ENCODE measurements around the gene INSYN2B. TPM values are rescaled to one million over a fixed set of nuclear protein-coding genes. Genes with fewer than 3 reads are reported as not detected.

The INSYN2B gene
- total and polyA plus RNA-seq, 2 of the 8 experiments (the other 6 are each of a cell fraction or from before 2014, with no cell fraction given), result not detected

DNA sequence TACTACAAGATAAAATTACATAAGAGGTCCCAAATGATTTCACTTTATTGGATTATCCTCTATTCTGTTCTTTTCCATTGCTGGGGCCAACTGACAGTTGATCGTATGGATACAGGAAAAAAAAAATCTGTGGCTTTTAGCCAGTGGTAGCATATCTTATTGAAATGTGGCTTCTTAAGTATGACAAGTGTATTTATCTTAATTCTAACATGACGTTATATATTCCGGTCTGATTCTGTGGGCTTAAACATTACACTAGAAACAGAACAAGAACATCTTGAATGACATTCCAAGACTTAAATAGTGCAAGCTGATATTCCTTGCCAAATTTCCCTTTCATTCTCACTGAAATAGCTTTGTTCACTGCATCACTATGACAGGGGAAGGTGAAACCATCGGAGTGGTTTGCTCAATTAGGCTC is 117.9 kb downstream of the INSYN2B start (continued):
- TF ChIP-seq RBBP5 (IDR thresholded peaks at IDR 0.05; ENCODE audit: borderline replicate concordance, low read depth, low read length), result no peak
- TF ChIP-seq CHD2 (IDR thresholded peaks at IDR 0.05; ENCODE audit: low read length), result no peak
- TF ChIP-seq, protein P1, sequence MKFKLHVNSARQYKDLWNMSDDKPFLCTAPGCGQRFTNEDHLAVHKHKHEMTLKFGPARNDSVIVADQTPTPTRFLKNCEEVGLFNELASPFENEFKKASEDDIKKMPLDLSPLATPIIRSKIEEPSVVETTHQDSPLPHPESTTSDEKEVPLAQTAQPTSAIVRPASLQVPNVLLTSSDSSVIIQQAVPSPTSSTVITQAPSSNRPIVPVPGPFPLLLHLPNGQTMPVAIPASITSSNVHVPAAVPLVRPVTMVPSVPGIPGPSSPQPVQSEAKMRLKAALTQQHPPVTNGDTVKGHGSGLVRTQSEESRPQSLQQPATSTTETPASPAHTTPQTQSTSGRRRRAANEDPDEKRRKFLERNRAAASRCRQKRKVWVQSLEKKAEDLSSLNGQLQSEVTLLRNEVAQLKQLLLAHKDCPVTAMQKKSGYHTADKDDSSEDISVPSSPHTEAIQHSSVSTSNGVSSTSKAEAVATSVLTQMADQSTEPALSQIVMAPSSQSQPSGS (IDR thresholded peaks at IDR 0.05; ENCODE audit: low read length), result no peak
- TF ChIP-seq, protein P2, sequence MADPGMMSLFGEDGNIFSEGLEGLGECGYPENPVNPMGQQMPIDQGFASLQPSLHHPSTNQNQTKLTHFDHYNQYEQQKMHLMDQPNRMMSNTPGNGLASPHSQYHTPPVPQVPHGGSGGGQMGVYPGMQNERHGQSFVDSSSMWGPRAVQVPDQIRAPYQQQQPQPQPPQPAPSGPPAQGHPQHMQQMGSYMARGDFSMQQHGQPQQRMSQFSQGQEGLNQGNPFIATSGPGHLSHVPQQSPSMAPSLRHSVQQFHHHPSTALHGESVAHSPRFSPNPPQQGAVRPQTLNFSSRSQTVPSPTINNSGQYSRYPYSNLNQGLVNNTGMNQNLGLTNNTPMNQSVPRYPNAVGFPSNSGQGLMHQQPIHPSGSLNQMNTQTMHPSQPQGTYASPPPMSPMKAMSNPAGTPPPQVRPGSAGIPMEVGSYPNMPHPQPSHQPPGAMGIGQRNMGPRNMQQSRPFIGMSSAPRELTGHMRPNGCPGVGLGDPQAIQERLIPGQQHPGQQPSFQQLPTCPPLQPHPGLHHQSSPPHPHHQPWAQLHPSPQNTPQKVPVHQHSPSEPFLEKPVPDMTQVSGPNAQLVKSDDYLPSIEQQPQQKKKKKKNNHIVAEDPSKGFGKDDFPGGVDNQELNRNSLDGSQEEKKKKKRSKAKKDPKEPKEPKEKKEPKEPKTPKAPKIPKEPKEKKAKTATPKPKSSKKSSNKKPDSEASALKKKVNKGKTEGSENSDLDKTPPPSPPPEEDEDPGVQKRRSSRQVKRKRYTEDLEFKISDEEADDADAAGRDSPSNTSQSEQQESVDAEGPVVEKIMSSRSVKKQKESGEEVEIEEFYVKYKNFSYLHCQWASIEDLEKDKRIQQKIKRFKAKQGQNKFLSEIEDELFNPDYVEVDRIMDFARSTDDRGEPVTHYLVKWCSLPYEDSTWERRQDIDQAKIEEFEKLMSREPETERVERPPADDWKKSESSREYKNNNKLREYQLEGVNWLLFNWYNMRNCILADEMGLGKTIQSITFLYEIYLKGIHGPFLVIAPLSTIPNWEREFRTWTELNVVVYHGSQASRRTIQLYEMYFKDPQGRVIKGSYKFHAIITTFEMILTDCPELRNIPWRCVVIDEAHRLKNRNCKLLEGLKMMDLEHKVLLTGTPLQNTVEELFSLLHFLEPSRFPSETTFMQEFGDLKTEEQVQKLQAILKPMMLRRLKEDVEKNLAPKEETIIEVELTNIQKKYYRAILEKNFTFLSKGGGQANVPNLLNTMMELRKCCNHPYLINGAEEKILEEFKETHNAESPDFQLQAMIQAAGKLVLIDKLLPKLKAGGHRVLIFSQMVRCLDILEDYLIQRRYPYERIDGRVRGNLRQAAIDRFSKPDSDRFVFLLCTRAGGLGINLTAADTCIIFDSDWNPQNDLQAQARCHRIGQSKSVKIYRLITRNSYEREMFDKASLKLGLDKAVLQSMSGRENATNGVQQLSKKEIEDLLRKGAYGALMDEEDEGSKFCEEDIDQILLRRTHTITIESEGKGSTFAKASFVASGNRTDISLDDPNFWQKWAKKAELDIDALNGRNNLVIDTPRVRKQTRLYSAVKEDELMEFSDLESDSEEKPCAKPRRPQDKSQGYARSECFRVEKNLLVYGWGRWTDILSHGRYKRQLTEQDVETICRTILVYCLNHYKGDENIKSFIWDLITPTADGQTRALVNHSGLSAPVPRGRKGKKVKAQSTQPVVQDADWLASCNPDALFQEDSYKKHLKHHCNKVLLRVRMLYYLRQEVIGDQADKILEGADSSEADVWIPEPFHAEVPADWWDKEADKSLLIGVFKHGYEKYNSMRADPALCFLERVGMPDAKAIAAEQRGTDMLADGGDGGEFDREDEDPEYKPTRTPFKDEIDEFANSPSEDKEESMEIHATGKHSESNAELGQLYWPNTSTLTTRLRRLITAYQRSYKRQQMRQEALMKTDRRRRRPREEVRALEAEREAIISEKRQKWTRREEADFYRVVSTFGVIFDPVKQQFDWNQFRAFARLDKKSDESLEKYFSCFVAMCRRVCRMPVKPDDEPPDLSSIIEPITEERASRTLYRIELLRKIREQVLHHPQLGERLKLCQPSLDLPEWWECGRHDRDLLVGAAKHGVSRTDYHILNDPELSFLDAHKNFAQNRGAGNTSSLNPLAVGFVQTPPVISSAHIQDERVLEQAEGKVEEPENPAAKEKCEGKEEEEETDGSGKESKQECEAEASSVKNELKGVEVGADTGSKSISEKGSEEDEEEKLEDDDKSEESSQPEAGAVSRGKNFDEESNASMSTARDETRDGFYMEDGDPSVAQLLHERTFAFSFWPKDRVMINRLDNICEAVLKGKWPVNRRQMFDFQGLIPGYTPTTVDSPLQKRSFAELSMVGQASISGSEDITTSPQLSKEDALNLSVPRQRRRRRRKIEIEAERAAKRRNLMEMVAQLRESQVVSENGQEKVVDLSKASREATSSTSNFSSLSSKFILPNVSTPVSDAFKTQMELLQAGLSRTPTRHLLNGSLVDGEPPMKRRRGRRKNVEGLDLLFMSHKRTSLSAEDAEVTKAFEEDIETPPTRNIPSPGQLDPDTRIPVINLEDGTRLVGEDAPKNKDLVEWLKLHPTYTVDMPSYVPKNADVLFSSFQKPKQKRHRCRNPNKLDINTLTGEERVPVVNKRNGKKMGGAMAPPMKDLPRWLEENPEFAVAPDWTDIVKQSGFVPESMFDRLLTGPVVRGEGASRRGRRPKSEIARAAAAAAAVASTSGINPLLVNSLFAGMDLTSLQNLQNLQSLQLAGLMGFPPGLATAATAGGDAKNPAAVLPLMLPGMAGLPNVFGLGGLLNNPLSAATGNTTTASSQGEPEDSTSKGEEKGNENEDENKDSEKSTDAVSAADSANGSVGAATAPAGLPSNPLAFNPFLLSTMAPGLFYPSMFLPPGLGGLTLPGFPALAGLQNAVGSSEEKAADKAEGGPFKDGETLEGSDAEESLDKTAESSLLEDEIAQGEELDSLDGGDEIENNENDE (IDR thresholded peaks at IDR 0.05; ENCODE audit: insufficient replicate concordance, low read length), result no peak
- no peak for TF ChIP-seq MAFK (IDR thresholded peaks at IDR 0.05; ENCODE audit: low read depth, low read length)
